K562 (cell line): ENCODE measurements around the gene DPP9. TPM values are rescaled to one million over a fixed set of nuclear protein-coding genes. Genes with fewer than 3 reads are reported as not detected.
A peak's percentile ranks its signal among the peaks of the same experiment; 100 is the strongest.

Experiments
- BRD9 ChIP-seq: fragments of 450-650 bp; IDR thresholded peaks from 2 replicates; pipeline ENCODE4 v1.6.1; 2018; ENCODE audit warnings: low read depth; ENCODE audit not compliant: partially characterized antibody
- FOS ChIP-seq: IDR thresholded peaks from 3 replicates; pipeline ENCODE4 v1.6.1; 2011; ENCODE audit not compliant: insufficient read length; ENCODE audit errors: extremely low read depth
- FOXP1 ChIP-seq: sonication (generic); formaldehyde crosslinking; IDR thresholded peaks from 2 replicates; pipeline ENCODE4 v1.8.0; 2022; ENCODE audit warnings: mild to moderate bottlenecking, missing genetic modification reagents
- KAT7 ChIP-seq: sonication (generic); formaldehyde crosslinking; IDR thresholded peaks from 2 replicates; pipeline ENCODE4 v1.8.0; 2022; ENCODE audit warnings: missing genetic modification reagents, mild to moderate bottlenecking, borderline replicate concordance
- RFX1 ChIP-seq: fragments of 450-650 bp; IDR thresholded peaks from 2 replicates; pipeline ENCODE4 v1.6.1; 2016; ENCODE audit warnings: mild to moderate bottlenecking, moderate library complexity
- STAT5B ChIP-seq: fragments of 250-450 bp; sonication (Bioruptor Pico); IDR thresholded peaks from 2 replicates; pipeline ENCODE4 v1.8.0; 2021; ENCODE audit warnings: mild to moderate bottlenecking, inconsistent platforms
- polyA plus RNA-seq, 8 experiments: library from polyadenylated mRNA; depleted of rRNA in 4 of 8; stranded (reverse) in 5 of 8; unstranded in 3 of 8; fragments of >200 nt; fragmentation: Nextera tagmentation in 2 of 8; fragmentation: Illumina TruSeq in 1 of 8; extraction: Ambion mirVana in 2 of 8; extraction: Trizol in 1 of 8; gene quantifications; 2 replicates each; pipeline versions ENCODE4 v1.2.1 to v1.2.3, GENCODE V29; 2011 to 2014; ENCODE audit warnings: inconsistent platforms in 1 of 8, missing spikeins in 1 of 8
- total RNA-seq, 7 experiments: library from RNA; depleted of rRNA in 6 of 7; stranded (reverse); fragments of >200 nt in 6 of 7; fragmentation: Illumina TruSeq in 2 of 7; extraction: Trizol in 2 of 7; gene quantifications; 2 replicates each; pipeline versions ENCODE4 v1.2.1 to v1.2.3, GENCODE V29; 2011 to 2021; ENCODE audit warnings: low replicate concordance in 1 of 7
- TF ChIP-seq, protein P1 (sequence below), 2 experiments: fragments of 450-650 bp; IDR thresholded peaks; 2 replicates each; pipeline ENCODE4 v1.6.1; 2016; ENCODE audit warnings: mild to moderate bottlenecking in 2 of 2, borderline replicate concordance in 1 of 2, low read depth in 1 of 2, moderate library complexity in 1 of 2
- TF ChIP-seq, protein P2 (sequence below), 2 experiments: fragments of 200-800 bp in 1 of 2; sonication (Bioruptor generic) in 1 of 2; sonication (generic) in 1 of 2; formaldehyde crosslinking in 1 of 2; IDR thresholded peaks in 1 of 2; conservative IDR thresholded peaks in 1 of 2; 2 replicates each; pipeline versions ENCODE4 v1.5.0 to v1.6.1; 2016 to 2020; ENCODE audit warnings: missing compliant biosample characterization in 1 of 2, missing genetic modification characterization in 1 of 2, missing genetic modification reagents in 1 of 2
- TF ChIP-seq, protein P3 (sequence below): sonication (generic); IDR thresholded peaks from 2 replicates; pipeline ENCODE4 v1.6.1; 2016
- TF ChIP-seq, protein P4 (sequence below): fragments of 450-650 bp; IDR thresholded peaks from 2 replicates; pipeline ENCODE4 v1.6.1; 2016
- TF ChIP-seq, protein P5 (sequence below): fragments of 450-650 bp; formaldehyde crosslinking; IDR thresholded peaks from 2 replicates; pipeline ENCODE4 v1.4.0; 2022; ENCODE audit warnings: missing genetic modification characterization

DPP9 gene
- total and polyA plus RNA-seq, 9 of the 15 experiments (the other 6 are each of a cell fraction or from before 2014, with no cell fraction given), result 0.90 to 66.7 (median 24.5) TPM

DNA sequence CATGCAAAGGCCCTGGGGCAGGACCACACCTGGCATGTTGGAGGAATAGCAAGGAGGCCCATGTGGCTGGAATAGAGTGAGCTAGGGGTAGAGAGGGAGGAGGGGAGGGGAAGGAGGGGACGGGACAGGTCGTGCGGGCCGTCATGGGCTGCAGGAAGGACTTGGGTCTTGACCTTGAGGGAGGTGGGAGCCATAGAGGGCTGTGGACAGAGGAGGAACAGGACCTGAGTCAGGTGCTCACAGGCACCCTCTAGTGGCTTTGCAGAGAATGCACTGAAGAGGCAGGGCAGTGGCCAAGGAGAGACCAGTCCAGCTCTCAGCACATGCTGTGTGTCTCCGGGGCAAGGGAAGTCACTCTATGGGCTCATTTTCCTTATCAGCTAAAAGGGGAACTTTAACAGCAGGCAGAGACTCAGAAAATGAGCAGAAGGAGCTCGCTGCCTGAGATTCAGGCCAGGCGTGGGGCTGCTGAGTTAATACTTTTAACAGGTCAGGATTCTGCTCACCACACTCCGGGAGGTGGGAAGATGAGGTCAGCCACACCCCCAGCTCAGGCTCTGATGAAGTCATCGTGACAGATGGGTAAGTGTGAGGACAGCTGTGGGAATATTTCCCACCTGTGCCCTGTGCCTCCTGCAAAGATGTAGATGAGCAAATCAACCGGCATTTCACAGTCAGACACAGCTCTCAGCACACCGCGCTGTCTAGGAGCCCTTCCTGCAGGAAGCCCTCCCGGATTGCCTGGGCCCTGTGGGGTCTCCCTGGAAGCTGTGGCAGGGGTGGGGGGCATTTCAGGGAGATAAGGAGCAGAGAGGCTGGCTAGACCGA, 90.3 kb downstream of the DPP9 start (continued):
- TF ChIP-seq, protein P1, sequence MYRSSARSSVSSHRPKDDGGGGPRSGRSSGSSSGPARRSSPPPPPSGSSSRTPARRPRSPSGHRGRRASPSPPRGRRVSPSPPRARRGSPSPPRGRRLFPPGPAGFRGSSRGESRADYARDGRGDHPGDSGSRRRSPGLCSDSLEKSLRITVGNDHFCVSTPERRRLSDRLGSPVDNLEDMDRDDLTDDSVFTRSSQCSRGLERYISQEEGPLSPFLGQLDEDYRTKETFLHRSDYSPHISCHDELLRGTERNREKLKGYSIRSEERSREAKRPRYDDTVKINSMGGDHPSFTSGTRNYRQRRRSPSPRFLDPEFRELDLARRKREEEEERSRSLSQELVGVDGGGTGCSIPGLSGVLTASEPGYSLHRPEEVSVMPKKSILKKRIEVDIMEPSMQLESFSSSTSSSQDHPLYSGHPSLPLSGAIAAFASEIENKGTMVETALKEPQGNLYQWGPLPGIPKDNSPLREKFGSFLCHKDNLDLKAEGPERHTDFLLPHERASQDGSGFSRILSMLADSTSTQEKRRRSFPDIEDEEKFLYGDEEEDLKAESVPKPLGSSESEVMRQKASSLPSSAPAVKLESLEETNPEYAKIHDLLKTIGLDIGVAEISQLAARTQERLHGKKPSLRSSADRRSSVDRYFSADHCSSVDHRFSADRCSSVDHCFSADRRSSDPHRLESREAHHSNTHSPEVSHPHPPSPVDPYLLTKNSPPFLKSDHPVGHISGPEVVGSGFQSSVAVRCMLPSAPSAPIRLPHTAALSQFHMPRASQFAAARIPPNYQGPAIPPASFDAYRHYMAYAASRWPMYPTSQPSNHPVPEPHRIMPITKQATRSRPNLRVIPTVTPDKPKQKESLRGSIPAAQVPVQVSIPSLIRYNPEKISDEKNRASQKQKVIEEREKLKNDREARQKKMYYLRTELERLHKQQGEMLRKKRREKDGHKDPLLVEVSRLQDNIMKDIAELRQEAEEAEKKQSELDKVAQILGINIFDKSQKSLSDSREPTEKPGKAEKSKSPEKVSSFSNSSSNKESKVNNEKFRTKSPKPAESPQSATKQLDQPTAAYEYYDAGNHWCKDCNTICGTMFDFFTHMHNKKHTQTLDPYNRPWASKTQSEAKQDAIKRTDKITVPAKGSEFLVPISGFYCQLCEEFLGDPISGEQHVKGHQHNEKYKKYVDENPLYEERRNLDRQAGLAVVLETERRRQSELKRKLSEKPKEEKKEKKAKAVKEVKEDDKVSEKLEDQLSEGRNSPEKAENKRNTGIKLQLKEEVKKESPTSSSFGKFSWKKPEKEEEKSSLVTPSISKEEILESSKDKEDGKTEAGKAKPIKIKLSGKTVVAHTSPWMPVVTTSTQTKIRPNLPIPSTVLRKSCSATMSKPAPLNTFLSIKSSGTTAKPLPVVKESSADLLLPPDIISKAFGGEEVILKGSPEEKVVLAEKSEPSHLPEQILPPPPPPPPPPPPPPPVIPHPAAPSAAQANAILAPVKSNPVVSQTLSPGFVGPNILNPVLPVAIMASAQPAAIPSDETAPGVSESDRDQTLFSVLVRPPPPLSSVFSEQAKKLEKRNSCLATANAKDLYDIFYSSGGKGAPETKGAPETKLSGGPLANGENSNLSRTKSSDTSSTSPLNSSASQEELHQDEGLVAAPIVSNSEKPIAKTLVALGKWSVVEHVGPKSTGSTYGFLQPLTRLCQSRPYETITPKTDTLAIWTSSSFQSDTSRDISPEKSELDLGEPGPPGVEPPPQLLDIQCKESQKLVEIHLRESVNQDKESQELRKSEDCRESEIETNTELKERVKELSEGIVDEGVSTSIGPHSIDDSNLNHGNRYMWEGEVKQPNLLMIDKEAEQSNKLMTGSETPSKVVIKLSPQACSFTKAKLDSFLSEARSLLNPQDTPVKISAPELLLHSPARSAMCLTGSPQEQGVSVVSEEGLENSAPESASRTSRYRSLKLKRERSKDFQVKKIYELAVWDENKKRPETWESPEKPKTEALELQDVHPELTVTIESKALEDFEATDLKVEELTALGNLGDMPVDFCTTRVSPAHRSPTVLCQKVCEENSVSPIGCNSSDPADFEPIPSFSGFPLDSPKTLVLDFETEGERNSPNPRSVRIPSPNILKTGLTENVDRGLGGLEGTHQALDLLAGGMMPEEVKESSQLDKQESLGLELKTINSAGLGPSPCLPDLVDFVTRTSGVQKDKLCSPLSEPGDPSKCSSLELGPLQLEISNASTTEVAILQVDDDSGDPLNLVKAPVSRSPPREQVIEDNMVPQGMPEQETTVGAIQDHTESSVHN (IDR thresholded peaks at IDR 0.05; ENCODE audit: borderline replicate concordance in 1 of 2, low read depth in 1 of 2), result peak in 1 of 2 experiments; percentile 38; a peak in 1 of 4 replicates
- TF ChIP-seq, protein P2, sequence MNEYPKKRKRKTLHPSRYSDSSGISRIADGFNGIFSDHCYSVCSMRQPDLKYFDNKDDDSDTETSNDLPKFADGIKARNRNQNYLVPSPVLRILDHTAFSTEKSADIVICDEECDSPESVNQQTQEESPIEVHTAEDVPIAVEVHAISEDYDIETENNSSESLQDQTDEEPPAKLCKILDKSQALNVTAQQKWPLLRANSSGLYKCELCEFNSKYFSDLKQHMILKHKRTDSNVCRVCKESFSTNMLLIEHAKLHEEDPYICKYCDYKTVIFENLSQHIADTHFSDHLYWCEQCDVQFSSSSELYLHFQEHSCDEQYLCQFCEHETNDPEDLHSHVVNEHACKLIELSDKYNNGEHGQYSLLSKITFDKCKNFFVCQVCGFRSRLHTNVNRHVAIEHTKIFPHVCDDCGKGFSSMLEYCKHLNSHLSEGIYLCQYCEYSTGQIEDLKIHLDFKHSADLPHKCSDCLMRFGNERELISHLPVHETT (CRISPR knock-in tag; conservative IDR thresholded peaks at IDR 0.05 in 1 of 2, IDR thresholded peaks at IDR 0.05 in 1 of 2), result no peak
- TF ChIP-seq STAT5B, result no peak
- TF ChIP-seq KAT7 (CRISPR knock-in tag), result no peak
- TF ChIP-seq, protein P3, sequence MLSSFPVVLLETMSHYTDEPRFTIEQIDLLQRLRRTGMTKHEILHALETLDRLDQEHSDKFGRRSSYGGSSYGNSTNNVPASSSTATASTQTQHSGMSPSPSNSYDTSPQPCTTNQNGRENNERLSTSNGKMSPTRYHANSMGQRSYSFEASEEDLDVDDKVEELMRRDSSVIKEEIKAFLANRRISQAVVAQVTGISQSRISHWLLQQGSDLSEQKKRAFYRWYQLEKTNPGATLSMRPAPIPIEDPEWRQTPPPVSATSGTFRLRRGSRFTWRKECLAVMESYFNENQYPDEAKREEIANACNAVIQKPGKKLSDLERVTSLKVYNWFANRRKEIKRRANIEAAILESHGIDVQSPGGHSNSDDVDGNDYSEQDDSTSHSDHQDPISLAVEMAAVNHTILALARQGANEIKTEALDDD, result peak; percentile 71
- no peak for TF ChIP-seq RFX1
- TF ChIP-seq FOS, result no peak
- peak; percentile 66 for TF ChIP-seq BRD9
- TF ChIP-seq, protein P4, sequence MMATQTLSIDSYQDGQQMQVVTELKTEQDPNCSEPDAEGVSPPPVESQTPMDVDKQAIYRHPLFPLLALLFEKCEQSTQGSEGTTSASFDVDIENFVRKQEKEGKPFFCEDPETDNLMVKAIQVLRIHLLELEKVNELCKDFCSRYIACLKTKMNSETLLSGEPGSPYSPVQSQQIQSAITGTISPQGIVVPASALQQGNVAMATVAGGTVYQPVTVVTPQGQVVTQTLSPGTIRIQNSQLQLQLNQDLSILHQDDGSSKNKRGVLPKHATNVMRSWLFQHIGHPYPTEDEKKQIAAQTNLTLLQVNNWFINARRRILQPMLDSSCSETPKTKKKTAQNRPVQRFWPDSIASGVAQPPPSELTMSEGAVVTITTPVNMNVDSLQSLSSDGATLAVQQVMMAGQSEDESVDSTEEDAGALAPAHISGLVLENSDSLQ, result peak; percentile 55
- TF ChIP-seq, protein P5, sequence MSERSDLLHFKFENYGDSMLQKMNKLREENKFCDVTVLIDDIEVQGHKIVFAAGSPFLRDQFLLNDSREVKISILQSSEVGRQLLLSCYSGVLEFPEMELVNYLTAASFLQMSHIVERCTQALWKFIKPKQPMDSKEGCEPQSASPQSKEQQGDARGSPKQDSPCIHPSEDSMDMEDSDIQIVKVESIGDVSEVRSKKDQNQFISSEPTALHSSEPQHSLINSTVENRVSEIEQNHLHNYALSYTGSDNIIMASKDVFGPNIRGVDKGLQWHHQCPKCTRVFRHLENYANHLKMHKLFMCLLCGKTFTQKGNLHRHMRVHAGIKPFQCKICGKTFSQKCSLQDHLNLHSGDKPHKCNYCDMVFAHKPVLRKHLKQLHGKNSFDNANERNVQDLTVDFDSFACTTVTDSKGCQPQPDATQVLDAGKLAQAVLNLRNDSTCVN (CRISPR knock-in tag), result 0 out of 2 replicates have a peak, but pooled peaks have one; percentile 51
- no peak for TF ChIP-seq FOXP1 (CRISPR knock-in tag)
